Right lobe of liver (tissue), 4 donors: ENCODE measurements around the gene TLR10.

Experiments used
- POLR2A ChIP-seq: fragments of 450-650 bp; IDR thresholded peaks from one replicate; pipeline ENCODE4 v1.6.1; 2017; ENCODE audit warnings: antibody characterized with exemption, mild to moderate bottlenecking
- TF ChIP-seq, protein P1 (sequence below), 4 donors: fragments of 200-600 bp in 3 of 4; fragments of 450-650 bp in 1 of 4; IDR thresholded peaks; one replicate each; pipeline versions ENCODE4 v1.5.1 to v1.8.0; 2016 to 2022; ENCODE audit warnings: antibody characterized with exemption in 4 of 4, mild to moderate bottlenecking in 2 of 4
- donor health status: DM: no; HTN: no; CAD: no.
- donor health status: DM: no; HTN: no; CAD: no.
- donor health status: DM: no; HTN: yes; CAD: no.

DNA sequence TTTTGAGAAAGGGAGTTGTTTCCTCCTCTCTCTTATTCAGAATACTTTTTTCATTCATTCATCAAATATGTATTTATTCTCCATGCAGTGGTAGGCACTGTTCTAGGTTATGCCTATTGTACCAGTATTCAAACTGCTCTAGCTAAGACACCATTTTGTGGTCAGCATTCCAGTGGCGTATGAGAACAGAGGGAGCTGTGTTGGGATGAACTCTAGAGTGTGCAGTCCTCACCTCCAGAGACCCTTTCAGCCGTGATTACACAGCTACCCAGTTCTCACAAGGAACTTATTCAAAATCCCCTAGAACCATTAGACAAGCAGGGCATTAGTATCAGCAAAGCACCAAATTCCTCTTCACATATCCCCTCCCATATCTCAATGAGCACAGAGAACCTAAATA is 17.6 kb upstream of the TLR10 start:
- TF ChIP-seq, protein P1, sequence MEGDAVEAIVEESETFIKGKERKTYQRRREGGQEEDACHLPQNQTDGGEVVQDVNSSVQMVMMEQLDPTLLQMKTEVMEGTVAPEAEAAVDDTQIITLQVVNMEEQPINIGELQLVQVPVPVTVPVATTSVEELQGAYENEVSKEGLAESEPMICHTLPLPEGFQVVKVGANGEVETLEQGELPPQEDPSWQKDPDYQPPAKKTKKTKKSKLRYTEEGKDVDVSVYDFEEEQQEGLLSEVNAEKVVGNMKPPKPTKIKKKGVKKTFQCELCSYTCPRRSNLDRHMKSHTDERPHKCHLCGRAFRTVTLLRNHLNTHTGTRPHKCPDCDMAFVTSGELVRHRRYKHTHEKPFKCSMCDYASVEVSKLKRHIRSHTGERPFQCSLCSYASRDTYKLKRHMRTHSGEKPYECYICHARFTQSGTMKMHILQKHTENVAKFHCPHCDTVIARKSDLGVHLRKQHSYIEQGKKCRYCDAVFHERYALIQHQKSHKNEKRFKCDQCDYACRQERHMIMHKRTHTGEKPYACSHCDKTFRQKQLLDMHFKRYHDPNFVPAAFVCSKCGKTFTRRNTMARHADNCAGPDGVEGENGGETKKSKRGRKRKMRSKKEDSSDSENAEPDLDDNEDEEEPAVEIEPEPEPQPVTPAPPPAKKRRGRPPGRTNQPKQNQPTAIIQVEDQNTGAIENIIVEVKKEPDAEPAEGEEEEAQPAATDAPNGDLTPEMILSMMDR (IDR thresholded peaks at IDR 0.05): no peak
- TF ChIP-seq POLR2A: no peak
